Testis (tissue), 2 donors: ENCODE data around the gene ERP27.

ENCODE experiments used
- POLR2A ChIP-seq: fragments of 450-650 bp; IDR thresholded peaks from one replicate; pipeline ENCODE4 v1.6.1; 2017; ENCODE audit warnings: antibody characterized with exemption, mild to moderate bottlenecking, moderate library complexity
- TF ChIP-seq, protein P1 (sequence below), 3 experiments: fragments of 450-650 bp in 2 of 3; fragments of 200-600 bp in 1 of 3; sonication (generic) in 1 of 3; IDR thresholded peaks; one replicate each; pipeline ENCODE4 v1.5.1; 2016 to 2019; ENCODE audit warnings: antibody characterized with exemption in 3 of 3, mild to moderate bottlenecking in 2 of 3, moderate library complexity in 1 of 3

DNA sequence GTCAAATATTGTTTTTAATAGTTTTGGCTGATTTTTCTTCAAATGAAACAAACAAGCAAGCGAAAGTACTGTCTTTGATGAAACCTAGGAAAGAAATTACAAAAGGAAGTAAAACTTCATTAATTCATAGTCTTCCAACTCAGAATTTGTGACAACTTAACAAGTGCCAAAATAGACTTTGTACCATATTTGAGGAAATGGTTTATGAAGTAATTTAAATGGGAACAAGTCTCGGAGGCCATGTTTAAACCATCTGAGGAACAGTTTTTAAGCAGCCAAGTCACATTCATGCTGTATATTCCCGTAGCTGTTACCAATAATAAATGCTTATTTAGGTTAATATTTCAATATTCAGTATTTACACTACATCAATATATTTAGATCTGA, 23.8 kb upstream of the ERP27 start:
- TF ChIP-seq, protein P1, sequence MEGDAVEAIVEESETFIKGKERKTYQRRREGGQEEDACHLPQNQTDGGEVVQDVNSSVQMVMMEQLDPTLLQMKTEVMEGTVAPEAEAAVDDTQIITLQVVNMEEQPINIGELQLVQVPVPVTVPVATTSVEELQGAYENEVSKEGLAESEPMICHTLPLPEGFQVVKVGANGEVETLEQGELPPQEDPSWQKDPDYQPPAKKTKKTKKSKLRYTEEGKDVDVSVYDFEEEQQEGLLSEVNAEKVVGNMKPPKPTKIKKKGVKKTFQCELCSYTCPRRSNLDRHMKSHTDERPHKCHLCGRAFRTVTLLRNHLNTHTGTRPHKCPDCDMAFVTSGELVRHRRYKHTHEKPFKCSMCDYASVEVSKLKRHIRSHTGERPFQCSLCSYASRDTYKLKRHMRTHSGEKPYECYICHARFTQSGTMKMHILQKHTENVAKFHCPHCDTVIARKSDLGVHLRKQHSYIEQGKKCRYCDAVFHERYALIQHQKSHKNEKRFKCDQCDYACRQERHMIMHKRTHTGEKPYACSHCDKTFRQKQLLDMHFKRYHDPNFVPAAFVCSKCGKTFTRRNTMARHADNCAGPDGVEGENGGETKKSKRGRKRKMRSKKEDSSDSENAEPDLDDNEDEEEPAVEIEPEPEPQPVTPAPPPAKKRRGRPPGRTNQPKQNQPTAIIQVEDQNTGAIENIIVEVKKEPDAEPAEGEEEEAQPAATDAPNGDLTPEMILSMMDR (IDR thresholded peaks at IDR 0.05), result no peak
- no peak for TF ChIP-seq POLR2A
